ENCODE data around the gene TP53BP2. TPM values are rescaled to one million over a fixed set of nuclear protein-coding genes. Genes with fewer than 3 reads are reported as not detected.

Gene TP53BP2
- total and polyA plus RNA-seq, 10 of the 15 experiments (the other 5 are each of a cell fraction or from before 2014, with no cell fraction given) = 1.6 to 13.7 (median 5.6) TPM

DNA sequence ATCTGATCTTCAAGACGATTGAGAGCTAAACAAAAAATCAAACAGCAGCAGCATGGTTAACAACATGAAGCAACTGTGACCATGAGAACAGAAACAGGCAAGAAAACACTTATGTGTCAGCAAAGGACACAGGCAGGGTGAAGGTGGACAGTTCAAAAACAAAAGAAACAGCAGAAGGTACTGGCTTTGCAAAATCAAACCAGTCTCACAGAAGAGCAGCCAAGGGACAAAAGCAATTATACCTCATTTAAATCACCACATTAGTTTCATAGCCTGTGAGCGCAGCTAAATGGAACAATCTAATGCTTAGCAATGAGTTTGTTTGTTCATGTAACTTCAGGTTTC, 74.3 kb downstream of the TP53BP2 start:
- in situ Hi-C loops (cut with MboI) (no loop called here), intact Hi-C loops (cut with micrococcal nuclease; ENCODE audit: unreplicated experiment) (no loop called here)
- CTCF ChIA-PET = interaction anchor here (0.6 to 3.2 kb wide), 8 partner anchors 10 to 280 kb away, joined by 3 to 16 read pairs (median 4); no protein-coding TSS in a partner anchor
- RAD21 ChIA-PET (ENCODE audit: unreplicated experiment) = interaction anchor here (1.0 to 1.7 kb wide), 4 partner anchors 9 to 562 kb away, joined by 3 to 6 read pairs (median 3); no protein-coding TSS in a partner anchor
- Histone ChIP-seq H3K27ac (ENCODE audit: control insufficient read depth, insufficient read depth) (no peak overlapping the region), H3K27me3 (replicated peaks in 1 of 2; ENCODE audit: control insufficient read depth in 2 of 2, insufficient read depth in 2 of 2, low read length in 1 of 2) (no peaks in the 10 kb centered on the region), H3K79me2 (ENCODE audit: control insufficient read depth, insufficient read depth, low read length) (no peaks in the 10 kb centered on the region), H3K4me2 (ENCODE audit: control insufficient read depth, insufficient read depth) (peak overlapping the region; percentile 23; the same call in 1 of the 2 replicates), H3K36me3 (ENCODE audit: control insufficient read depth in 2 of 2, insufficient read depth in 2 of 2, low read length in 1 of 2) (no peaks in the 10 kb centered on the region; a peak in 1 of 4 replicates), H2AFZ (ENCODE audit: control insufficient read depth, low read depth, low read length) (no peak overlapping the region), H3K9me3 (replicated peaks; ENCODE audit: control insufficient read depth, insufficient read depth, low read length) (no peaks in the 10 kb centered on the region), H4K20me1 (ENCODE audit: control insufficient read depth, insufficient read depth) (no peaks in the 10 kb centered on the region), H3K4me3 (no peak overlapping the region), H3K4me1 (ENCODE audit: control insufficient read depth, insufficient read depth, low read length) (peaks cover 11% of the 10 kb centered on the region), H3K9ac (ENCODE audit: control insufficient read depth, insufficient read depth, low read length) (no peak overlapping the region)
- SMC1A ChIA-PET (ENCODE audit: uncharacterized antibody, unreplicated experiment) = interaction anchor here (0.6 to 2.0 kb wide), 4 partner anchors 8 to 73 kb away, joined by 4 to 12 read pairs (median 6); no protein-coding TSS in a partner anchor
- FAIRE-seq (peak; percentile 91), DNase-seq (ENCODE audit: low read depth, low spot score) (no peak), ATAC-seq (peak; percentile 85)
- POLR2A ChIA-PET = no interaction called here
- no TSS peak for BruUV-seq (replicated peaks)
- WGBS (ENCODE audit: insufficient coverage, insufficient replicate concordance, low lambda C conversion rate, missing lambda C conversion rate) = 4% methylated on average over 2 of the region's 2 CpGs
- TF ChIP-seq, protein P1, sequence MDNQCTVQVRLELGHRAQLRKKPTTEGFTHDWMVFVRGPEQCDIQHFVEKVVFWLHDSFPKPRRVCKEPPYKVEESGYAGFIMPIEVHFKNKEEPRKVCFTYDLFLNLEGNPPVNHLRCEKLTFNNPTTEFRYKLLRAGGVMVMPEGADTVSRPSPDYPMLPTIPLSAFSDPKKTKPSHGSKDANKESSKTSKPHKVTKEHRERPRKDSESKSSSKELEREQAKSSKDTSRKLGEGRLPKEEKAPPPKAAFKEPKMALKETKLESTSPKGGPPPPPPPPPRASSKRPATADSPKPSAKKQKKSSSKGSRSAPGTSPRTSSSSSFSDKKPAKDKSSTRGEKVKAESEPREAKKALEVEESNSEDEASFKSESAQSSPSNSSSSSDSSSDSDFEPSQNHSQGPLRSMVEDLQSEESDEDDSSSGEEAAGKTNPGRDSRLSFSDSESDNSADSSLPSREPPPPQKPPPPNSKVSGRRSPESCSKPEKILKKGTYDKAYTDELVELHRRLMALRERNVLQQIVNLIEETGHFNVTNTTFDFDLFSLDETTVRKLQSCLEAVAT (IDR thresholded peaks at IDR 0.05) = no peak
- peak; percentile 9; the same call in 1 of the 2 replicates for TF ChIP-seq CREM (IDR thresholded peaks at IDR 0.05; ENCODE audit: low read depth)

DNA sequence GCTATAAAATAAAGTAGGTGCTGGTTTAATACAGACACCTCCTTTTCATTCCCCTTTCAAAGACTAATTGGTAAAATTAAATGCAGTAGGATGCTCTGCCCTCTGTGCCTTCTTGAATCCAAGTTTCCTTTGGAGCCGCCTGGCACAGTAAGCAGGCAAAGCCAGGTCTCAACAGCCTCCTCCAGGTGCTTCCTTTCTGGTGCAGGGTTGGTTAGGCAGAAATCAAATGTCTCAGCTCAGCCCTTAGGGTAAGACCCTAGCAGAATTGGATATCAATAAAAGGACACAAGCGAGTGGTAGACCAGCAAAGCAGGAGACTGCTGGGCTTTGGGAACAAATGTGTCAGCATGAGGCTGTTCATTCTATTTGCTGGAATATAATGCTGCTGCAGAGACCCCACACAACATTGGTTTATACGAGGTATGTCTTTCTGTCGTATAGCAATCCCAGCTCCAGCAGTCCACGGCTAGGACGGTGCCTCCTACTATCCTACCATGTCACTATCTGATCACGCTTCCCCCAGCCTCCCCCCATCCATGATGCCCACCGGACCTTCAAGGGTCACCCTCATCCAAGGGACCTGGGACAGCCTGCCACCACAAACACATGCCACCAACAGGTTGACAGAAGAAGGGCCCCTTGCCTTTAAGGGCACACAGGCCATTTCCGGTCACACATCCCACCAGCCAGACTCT, 75.0 kb downstream of the TP53BP2 start:
- in situ Hi-C loops (cut with MboI) = no loop called here
- no peak for TF ChIP-seq SRF (IDR thresholded peaks at IDR 0.05; ENCODE audit: low read depth in 2 of 2, low read length in 2 of 2)
- TF ChIP-seq, protein P2, sequence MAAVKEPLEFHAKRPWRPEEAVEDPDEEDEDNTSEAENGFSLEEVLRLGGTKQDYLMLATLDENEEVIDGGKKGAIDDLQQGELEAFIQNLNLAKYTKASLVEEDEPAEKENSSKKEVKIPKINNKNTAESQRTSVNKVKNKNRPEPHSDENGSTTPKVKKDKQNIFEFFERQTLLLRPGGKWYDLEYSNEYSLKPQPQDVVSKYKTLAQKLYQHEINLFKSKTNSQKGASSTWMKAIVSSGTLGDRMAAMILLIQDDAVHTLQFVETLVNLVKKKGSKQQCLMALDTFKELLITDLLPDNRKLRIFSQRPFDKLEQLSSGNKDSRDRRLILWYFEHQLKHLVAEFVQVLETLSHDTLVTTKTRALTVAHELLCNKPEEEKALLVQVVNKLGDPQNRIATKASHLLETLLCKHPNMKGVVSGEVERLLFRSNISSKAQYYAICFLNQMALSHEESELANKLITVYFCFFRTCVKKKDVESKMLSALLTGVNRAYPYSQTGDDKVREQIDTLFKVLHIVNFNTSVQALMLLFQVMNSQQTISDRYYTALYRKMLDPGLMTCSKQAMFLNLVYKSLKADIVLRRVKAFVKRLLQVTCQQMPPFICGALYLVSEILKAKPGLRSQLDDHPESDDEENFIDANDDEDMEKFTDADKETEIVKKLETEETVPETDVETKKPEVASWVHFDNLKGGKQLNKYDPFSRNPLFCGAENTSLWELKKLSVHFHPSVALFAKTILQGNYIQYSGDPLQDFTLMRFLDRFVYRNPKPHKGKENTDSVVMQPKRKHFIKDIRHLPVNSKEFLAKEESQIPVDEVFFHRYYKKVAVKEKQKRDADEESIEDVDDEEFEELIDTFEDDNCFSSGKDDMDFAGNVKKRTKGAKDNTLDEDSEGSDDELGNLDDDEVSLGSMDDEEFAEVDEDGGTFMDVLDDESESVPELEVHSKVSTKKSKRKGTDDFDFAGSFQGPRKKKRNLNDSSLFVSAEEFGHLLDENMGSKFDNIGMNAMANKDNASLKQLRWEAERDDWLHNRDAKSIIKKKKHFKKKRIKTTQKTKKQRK (IDR thresholded peaks at IDR 0.05; ENCODE audit: low read depth, low read length) = no peak
- TF ChIP-seq PAX8 (IDR thresholded peaks at IDR 0.05) = no peak
- TF ChIP-seq, protein P3, sequence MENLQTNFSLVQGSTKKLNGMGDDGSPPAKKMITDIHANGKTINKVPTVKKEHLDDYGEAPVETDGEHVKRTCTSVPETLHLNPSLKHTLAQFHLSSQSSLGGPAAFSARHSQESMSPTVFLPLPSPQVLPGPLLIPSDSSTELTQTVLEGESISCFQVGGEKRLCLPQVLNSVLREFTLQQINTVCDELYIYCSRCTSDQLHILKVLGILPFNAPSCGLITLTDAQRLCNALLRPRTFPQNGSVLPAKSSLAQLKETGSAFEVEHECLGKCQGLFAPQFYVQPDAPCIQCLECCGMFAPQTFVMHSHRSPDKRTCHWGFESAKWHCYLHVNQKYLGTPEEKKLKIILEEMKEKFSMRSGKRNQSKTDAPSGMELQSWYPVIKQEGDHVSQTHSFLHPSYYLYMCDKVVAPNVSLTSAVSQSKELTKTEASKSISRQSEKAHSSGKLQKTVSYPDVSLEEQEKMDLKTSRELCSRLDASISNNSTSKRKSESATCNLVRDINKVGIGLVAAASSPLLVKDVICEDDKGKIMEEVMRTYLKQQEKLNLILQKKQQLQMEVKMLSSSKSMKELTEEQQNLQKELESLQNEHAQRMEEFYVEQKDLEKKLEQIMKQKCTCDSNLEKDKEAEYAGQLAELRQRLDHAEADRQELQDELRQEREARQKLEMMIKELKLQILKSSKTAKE (IDR thresholded peaks at IDR 0.05; ENCODE audit: low read depth, poor library complexity, severe bottlenecking) = no peak
- no peak for TF ChIP-seq BACH1 (IDR thresholded peaks at IDR 0.05; ENCODE audit: borderline replicate concordance)
- Histone ChIP-seq H3K9ac (ENCODE audit: control insufficient read depth, insufficient read depth, low read length) (no peak overlapping the region), H3K79me2 (ENCODE audit: control insufficient read depth, insufficient read depth, low read length) (no peaks in the 10 kb centered on the region), H3K4me3 (no peak overlapping the region), H3K36me3 (ENCODE audit: control insufficient read depth in 2 of 2, insufficient read depth in 2 of 2, low read length in 1 of 2) (no peaks in the 10 kb centered on the region), H2AFZ (ENCODE audit: control insufficient read depth, low read depth, low read length) (no peak overlapping the region), H3K4me2 (ENCODE audit: control insufficient read depth, insufficient read depth) (no peak overlapping the region), H4K20me1 (ENCODE audit: control insufficient read depth, insufficient read depth) (no peaks in the 10 kb centered on the region), H3K4me1 (ENCODE audit: control insufficient read depth, insufficient read depth, low read length) (peaks cover 11% of the 10 kb centered on the region), H3K9me3 (replicated peaks; ENCODE audit: control insufficient read depth, insufficient read depth, low read length) (no peaks in the 10 kb centered on the region), H3K27ac (ENCODE audit: control insufficient read depth, insufficient read depth) (no peak overlapping the region), H3K27me3 (replicated peaks in 1 of 2; ENCODE audit: control insufficient read depth in 2 of 2, insufficient read depth in 2 of 2, low read length in 1 of 2) (no peaks in the 10 kb centered on the region)
- no peak for DNase-seq (ENCODE audit: low read depth, low spot score)
- no peak for ATAC-seq
- RAD21 ChIA-PET (ENCODE audit: unreplicated experiment) = interaction anchor here (1.0 to 1.3 kb wide), 3 partner anchors 19 to 563 kb away, joined by 3 read pairs; no protein-coding TSS in a partner anchor
- SMC1A ChIA-PET (ENCODE audit: uncharacterized antibody, unreplicated experiment) = interaction anchor here (1.3 to 2.0 kb wide), 4 partner anchors 9 to 72 kb away, joined by 4 to 12 read pairs (median 6); no protein-coding TSS in a partner anchor
- intact Hi-C loops (cut with micrococcal nuclease; ENCODE audit: unreplicated experiment) = no loop called here
- BruUV-seq (replicated peaks) = no TSS peak
- WGBS (ENCODE audit: insufficient coverage, insufficient replicate concordance, low lambda C conversion rate, missing lambda C conversion rate) = 92% methylated on average over 9 of the region's 9 CpGs
- POLR2A ChIA-PET = no interaction called here
- CTCF ChIA-PET = interaction anchor here (0.7 to 3.2 kb wide), 5 partner anchors 10 to 214 kb away, joined by 3 to 16 read pairs (median 7); no protein-coding TSS in a partner anchor
- no peak for FAIRE-seq

All from GM12878 (cell line).